ENCODE measurements around the gene APOA5.
"Not testable (repeated sequence)": the region's sequence is repeated elsewhere in the genome, so short reads cannot be mapped to it uniquely, and the experiment has no call there.

Gene APOA5

GRCh38 chr11:116774661-116775060 lies 17.0 kb downstream of the APOA5 start:
- no peak for DNase-seq (ENCODE audit: low read depth in 2 of 2)

GRCh38 chr11:116773203-116774097 lies 18.2 kb downstream of the APOA5 start:
- DNase-seq (ENCODE audit: low read depth in 2 of 2): no peak

- peak; percentile 50 to 54 for DNase-seq (ENCODE audit: low read depth in 2 of 2)
Observed at GRCh38 chr11:116772443-116773202, 19.1 kb downstream of the APOA5 start, which contains the start of gene BUD13. TSS of gene BUD13 (minus strand) at chr11:116772987. CDS start at chr11:116772964, 23 bp downstream.

- no peak for DNase-seq (ENCODE audit: low read depth in 2 of 2)
Observed at GRCh38 chr11:116771935-116772334, 19.7 kb downstream of the APOA5 start.

- DNase-seq (ENCODE audit: low read depth in 2 of 2): no peak
Observed at GRCh38 chr11:116762132-116762531, 29.5 kb downstream of the APOA5 start.

GRCh38 chr11:116756044-116756443 lies 35.6 kb downstream of the APOA5 start:
- DNase-seq (ENCODE audit: low read depth in 2 of 2): not testable (repeated sequence)

GRCh38 chr11:116750070-116750718 lies 41.5 kb downstream of the APOA5 start:
- no peak for DNase-seq (ENCODE audit: low read depth in 2 of 2)

- DNase-seq (ENCODE audit: low read depth in 2 of 2): no peak
Observed at GRCh38 chr11:116742104-116742503, 49.6 kb downstream of the APOA5 start.

GRCh38 chr11:116740741-116741140 lies 50.9 kb downstream of the APOA5 start:
- DNase-seq (ENCODE audit: low read depth in 2 of 2): no peak

Measured in fibroblast of skin of left biceps (primary cell).